Thyroid gland (tissue), 4 donors: ENCODE measurements around the gene NTN5. TPM values are rescaled to one million over a fixed set of nuclear protein-coding genes. Genes with fewer than 3 reads are reported as not detected.

Experiments used
- DNase-seq, 2 donors: peaks; one replicate each; pipeline ENCODE4 v3.0.0-alpha.2; 2019
- H3K27ac ChIP-seq, 3 donors: fragments of 200-600 bp; sonication (generic); 1 replicate in 2 of 3; 2 replicates in 1 of 3; pipeline ENCODE4 v1.5.1; 2016 to 2019; ENCODE audit warnings: mild to moderate bottlenecking in 1 of 3, moderate library complexity in 1 of 3
- H3K27me3 ChIP-seq: fragments of 200-600 bp; sonication (generic); one replicate; pipeline ENCODE4 v1.5.1; 2019
- H3K36me3 ChIP-seq, 2 donors: fragments of 200-600 bp; sonication (generic); one replicate each; pipeline ENCODE4 v1.5.1; 2016 to 2019
- H3K4me1 ChIP-seq, 2 donors: fragments of 200-600 bp; sonication (generic); one replicate each; pipeline ENCODE4 v1.5.1; 2017 to 2019
- H3K4me3 ChIP-seq, 3 donors: fragments of 200-600 bp; sonication (generic); replicated peaks in 1 of 3; 1 replicate in 2 of 3; 2 replicates in 1 of 3; pipeline ENCODE4 v1.5.1; 2016; ENCODE audit warnings: mild to moderate bottlenecking in 1 of 3
- H3K9me3 ChIP-seq: fragments of 200-600 bp; sonication (generic); one replicate; pipeline ENCODE4 v1.5.1; 2017
- CTCF ChIP-seq, 6 experiments: fragments of 200-600 bp in 3 of 6; fragments of 450-650 bp in 3 of 6; sonication (generic) in 3 of 6; IDR thresholded peaks; one replicate each; pipeline ENCODE4 v1.5.1; 2016 to 2019; ENCODE audit warnings: antibody characterized with exemption in 6 of 6, mild to moderate bottlenecking in 2 of 6, inconsistent platforms in 1 of 6, moderate library complexity in 1 of 6
- POLR2A ChIP-seq, 2 donors: fragments of 450-650 bp; IDR thresholded peaks; one replicate each; pipeline ENCODE4 v1.6.1; 2017; ENCODE audit warnings: antibody characterized with exemption in 2 of 2, mild to moderate bottlenecking in 2 of 2, moderate library complexity in 1 of 2
- WGBS, 2 donors: methylation state at CpG; one replicate each; pipeline ENCODE4 v1.1.5; 2017; 5-methylcytosine and 5-hydroxymethylcytosine counted together
- intact Hi-C: fragments of 100-400 bp; cut with DNase I; formaldehyde crosslinking; loops from one replicate; pipeline ENCODE4 v1.15.1; 2023
- total RNA-seq, 4 donors: library from RNA; depleted of rRNA; stranded (reverse); fragments of >200 nt; gene quantifications; one replicate each; pipeline ENCODE4 v1.2.3, GENCODE V29; 2016

The NTN5 gene
- total RNA-seq, 4 donors from 2014 or later: 0.45 to 1.2 (median 0.78) TPM; not detected in 1

GRCh38 chr19:48714759-48715675, 42.2 kb upstream of the NTN5 start:
- Histone ChIP-seq H3K27me3 (no peaks in the 10 kb centered on the region), H3K9me3 (no peaks in the 10 kb centered on the region), H3K27ac (peak overlapping the region; percentile 82 to 89 (median 85)), H3K36me3 (no peaks in the 10 kb centered on the region), H3K4me3 (peak overlapping the region in 2 of 3 donors; percentile 35 to 40), H3K4me1 (peaks cover 25 to 49% of the 10 kb centered on the region in 2 donors)
- intact Hi-C loops: loop anchor here (5.0 kb wide), 1 partner anchor 38 kb away; no protein-coding TSS in a partner anchor
- WGBS, 2 donors: 59 to 64% methylated on average over 21 to 25 of the region's 26 CpGs
- TF ChIP-seq CTCF (IDR thresholded peaks at IDR 0.05): no peak
- no peak for TF ChIP-seq POLR2A (IDR thresholded peaks at IDR 0.05)
- DNase-seq: no peak

GRCh38 chr19:48713864-48714755, 41.3 kb upstream of the NTN5 start:
- peak overlapping the region; percentile 82 to 89 (median 85) for H3K27ac ChIP-seq
- no peaks in the 10 kb centered on the region for H3K36me3 ChIP-seq
- peak overlapping the region; percentile 35 to 73 (median 60) for H3K4me3 ChIP-seq
- peaks cover 25 to 43% of the 10 kb centered on the region in 2 donors for H3K4me1 ChIP-seq
- TF ChIP-seq POLR2A (IDR thresholded peaks at IDR 0.05): peak in 1 of 2 donors; percentile 55
- TF ChIP-seq CTCF (IDR thresholded peaks at IDR 0.05): no peak
- peak; percentile 99 to 100 for DNase-seq
- intact Hi-C loops: loop anchor here (5.0 kb wide), 1 partner anchor 37 kb away; no protein-coding TSS in a partner anchor
- WGBS, 2 donors: 1% methylated on average over 40 to 45 of the region's 67 CpGs
- H3K27me3 ChIP-seq: no peaks in the 10 kb centered on the region
- no peaks in the 10 kb centered on the region for H3K9me3 ChIP-seq

GRCh38 chr19:48713041-48713863, 40.4 kb upstream of the NTN5 start:
- Histone ChIP-seq H3K9me3 (no peaks in the 10 kb centered on the region), H3K4me3 (peak overlapping the region; percentile 35 to 73 (median 60)), H3K36me3 (no peaks in the 10 kb centered on the region), H3K4me1 (peaks cover 17 to 36% of the 10 kb centered on the region in 2 donors), H3K27ac (no peak overlapping the region), H3K27me3 (no peaks in the 10 kb centered on the region)
- intact Hi-C loops: loop anchor here (5.0 kb wide), 1 partner anchor 36 kb away; no protein-coding TSS in a partner anchor
- 19 to 21% methylated on average over 21 to 25 of the region's 25 CpGs for WGBS, 2 donors
- TF ChIP-seq CTCF (IDR thresholded peaks at IDR 0.05) (peak in 1 of 6 experiments; percentile 5), POLR2A (IDR thresholded peaks at IDR 0.05) (no peak)
- no peak for DNase-seq

- DNase-seq: no peak
- TF ChIP-seq CTCF (IDR thresholded peaks at IDR 0.05) (no peak), POLR2A (IDR thresholded peaks at IDR 0.05) (no peak)
- Histone ChIP-seq H3K27ac (no peak overlapping the region), H3K4me1 (peaks cover 6 to 23% of the 10 kb centered on the region in 2 donors), H3K9me3 (no peaks in the 10 kb centered on the region), H3K4me3 (no peak overlapping the region), H3K36me3 (no peaks in the 10 kb centered on the region), H3K27me3 (no peaks in the 10 kb centered on the region)
- WGBS, 2 donors: 85 to 100% methylated on average over 4 of the region's 4 CpGs
- intact Hi-C loops: loop anchor here (5.0 kb wide), 1 partner anchor 34 kb away; no protein-coding TSS in a partner anchor
Observed at GRCh38 chr19:48711106-48711662, 38.4 kb upstream of the NTN5 start.
